ENCODE results near the gene CIITA. TPM values are rescaled to one million over a fixed set of nuclear protein-coding genes. Genes with fewer than 3 reads are reported as not detected.

Gene CIITA
- total and polyA plus RNA-seq, 8 donors = 1.8 to 39.7 (median 5.4) TPM

DNA sequence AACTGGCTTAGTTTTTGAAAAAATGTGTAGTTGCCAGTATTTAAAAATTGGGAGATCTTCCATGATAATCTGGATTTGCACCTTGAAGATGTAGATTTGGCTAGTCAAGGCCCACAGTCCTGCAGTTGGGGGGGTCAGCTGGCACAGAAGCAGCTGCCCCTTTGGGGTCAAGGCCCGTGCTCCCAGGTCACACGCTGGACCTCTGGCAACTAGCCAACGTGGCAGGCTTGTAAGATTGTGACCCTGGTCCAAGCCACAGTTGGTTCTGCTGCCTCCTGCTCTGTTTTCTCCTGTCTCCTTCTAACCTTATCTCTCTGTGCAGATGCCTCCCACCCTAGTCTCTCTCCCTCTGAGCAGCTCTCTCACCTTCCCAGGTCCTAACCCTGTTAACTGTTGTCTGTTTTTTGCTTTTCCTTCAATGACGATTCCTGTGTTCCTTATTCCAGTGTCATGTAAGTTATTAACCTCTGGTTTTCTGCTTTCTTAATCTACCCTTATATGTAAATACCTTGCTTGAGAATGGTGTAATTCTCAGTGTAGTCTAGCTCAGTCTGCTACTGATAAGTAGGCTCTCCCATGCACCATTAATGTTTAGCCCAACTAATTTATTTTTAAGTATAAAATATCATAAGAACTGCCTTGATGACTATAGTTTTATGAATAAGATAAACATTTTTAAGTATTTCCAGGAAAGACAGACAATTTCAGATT is 95.3 kb downstream of the CIITA start:
- DNase-seq (peak in 1 of 6 donors; percentile 46), ATAC-seq (no peak), FAIRE-seq (no peak)
- H3K4me3 ChIP-seq = no peak overlapping the region
- peaks cover 0 to 6% (median 0%) of the 10 kb centered on the region in 3 donors for H3K4me1 ChIP-seq
- TF ChIP-seq, protein P1, sequence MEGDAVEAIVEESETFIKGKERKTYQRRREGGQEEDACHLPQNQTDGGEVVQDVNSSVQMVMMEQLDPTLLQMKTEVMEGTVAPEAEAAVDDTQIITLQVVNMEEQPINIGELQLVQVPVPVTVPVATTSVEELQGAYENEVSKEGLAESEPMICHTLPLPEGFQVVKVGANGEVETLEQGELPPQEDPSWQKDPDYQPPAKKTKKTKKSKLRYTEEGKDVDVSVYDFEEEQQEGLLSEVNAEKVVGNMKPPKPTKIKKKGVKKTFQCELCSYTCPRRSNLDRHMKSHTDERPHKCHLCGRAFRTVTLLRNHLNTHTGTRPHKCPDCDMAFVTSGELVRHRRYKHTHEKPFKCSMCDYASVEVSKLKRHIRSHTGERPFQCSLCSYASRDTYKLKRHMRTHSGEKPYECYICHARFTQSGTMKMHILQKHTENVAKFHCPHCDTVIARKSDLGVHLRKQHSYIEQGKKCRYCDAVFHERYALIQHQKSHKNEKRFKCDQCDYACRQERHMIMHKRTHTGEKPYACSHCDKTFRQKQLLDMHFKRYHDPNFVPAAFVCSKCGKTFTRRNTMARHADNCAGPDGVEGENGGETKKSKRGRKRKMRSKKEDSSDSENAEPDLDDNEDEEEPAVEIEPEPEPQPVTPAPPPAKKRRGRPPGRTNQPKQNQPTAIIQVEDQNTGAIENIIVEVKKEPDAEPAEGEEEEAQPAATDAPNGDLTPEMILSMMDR (IDR thresholded peaks at IDR 0.05) = no peak
- intact Hi-C loops (cut with DNase I) = loop anchor here in 1 of 3 donors (5.0 kb wide), 2 partner anchors 285 to 385 kb away; partner anchors contain the start of gene SOCS1
- no peak overlapping the region for H3K27ac ChIP-seq
- no peaks in the 10 kb centered on the region for H3K27me3 ChIP-seq
- 40 to 42% methylated on average over 4 of the region's 4 CpGs for WGBS, 2 donors
- no peaks in the 10 kb centered on the region for H3K9me3 ChIP-seq
- H3K36me3 ChIP-seq = peaks cover 0 to under 1% (median 0%) of the 10 kb centered on the region in 3 donors

DNA sequence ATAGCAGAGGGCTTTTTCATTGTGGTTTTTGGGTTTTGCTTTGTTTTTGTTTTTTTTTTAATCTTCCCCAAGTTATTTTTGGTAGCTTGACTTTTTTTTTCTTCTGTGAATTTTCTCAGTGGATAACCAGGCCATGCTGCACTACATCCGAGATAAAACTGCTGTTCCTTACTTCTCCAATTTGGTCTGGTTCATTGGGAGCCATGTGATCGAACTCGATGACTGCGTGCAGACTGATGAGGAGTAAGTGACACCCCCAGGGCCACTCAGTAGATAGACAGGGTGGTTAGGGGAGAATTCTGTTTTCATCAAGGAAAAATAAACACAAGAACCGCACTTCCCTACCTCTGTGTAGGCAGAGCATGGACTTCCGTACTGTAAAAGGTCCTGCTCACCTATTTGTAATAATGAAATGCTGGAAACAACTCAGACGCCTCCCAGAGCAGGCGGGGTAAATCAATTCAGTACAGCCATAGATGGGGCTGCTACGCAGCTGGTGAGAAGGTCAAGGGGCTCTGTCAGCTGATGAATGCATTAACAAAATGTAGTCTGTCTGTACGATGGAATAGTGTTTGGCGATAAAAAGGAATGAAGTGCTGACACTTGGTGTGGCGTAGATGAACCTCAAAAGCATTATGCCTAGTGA is 95.9 kb downstream of the CIITA start:
- Histone ChIP-seq H3K4me3 (no peak overlapping the region), H3K4me1 (peaks cover 0 to 3% (median 0%) of the 10 kb centered on the region in 3 donors), H3K27ac (no peak overlapping the region), H3K27me3 (no peaks in the 10 kb centered on the region), H3K36me3 (peaks cover 0 to 7% (median 0%) of the 10 kb centered on the region in 3 donors), H3K9me3 (no peaks in the 10 kb centered on the region)
- intact Hi-C loops (cut with DNase I) = loop anchor here in 1 of 3 donors (5.0 kb wide), 2 partner anchors 284 to 384 kb away; partner anchors contain the start of gene SOCS1
- TF ChIP-seq, protein P1 (IDR thresholded peaks at IDR 0.05) = no peak
- ATAC-seq = no peak
- no peak for DNase-seq
- WGBS, 2 donors = 89 to 94% methylated on average over 12 of the region's 12 CpGs
- FAIRE-seq = no peak

DNA sequence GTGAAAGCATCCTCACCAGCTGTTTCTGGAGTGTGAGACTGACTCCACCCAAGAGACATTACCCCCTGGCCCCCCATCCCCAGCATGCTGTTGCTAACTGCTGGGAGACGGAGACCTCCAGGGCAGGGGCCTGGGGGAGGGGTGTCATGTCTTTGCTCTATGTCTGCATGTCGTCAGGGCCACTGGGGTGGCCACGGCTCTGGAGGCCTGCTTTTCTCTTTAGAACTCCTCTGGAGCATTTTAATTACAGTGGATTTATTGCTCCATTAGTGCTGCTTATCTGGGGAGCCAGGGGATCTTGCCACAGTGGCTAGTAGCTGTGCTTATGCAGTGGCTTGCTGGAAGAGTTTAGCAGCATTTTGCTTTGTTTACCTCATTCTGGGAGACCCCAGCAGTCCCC is 99.6 kb downstream of the CIITA start:
- DNase-seq (no peak), FAIRE-seq (no peak), ATAC-seq (no peak)
- H3K27ac ChIP-seq = no peak overlapping the region
- peaks cover 0 to 10% (median 0%) of the 10 kb centered on the region in 3 donors for H3K36me3 ChIP-seq
- TF ChIP-seq, protein P1 (IDR thresholded peaks at IDR 0.05) = no peak
- no peaks in the 10 kb centered on the region for H3K27me3 ChIP-seq
- H3K4me1 ChIP-seq = no peaks in the 10 kb centered on the region
- 76 to 97% methylated on average over 3 of the region's 3 CpGs for whole genome bisulfite sequencing, 2 donors
- intact Hi-C loops (cut with DNase I) = no loop called here
- no peaks in the 10 kb centered on the region for H3K9me3 ChIP-seq
- H3K4me3 ChIP-seq = no peak overlapping the region

DNA sequence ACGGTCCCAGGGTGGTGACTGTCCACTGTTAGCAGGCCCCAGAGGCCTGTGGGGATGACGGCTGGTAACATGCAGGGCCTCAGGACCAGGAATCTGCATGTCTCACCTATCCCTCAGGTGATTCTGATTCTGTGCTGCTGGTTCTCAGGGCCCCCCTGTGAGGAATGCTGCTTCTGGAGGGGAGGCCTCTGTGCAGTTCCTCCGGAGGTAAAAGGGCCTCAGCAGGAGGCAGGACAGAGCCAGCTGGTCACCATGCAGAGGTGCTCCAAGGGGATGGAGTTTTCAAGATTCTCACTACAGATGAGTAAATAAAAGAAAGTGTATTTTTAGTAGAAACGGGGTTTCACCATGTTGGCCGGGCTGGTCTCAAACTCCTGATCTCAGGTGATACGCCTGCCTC is 101.1 kb downstream of the CIITA start:
- Histone ChIP-seq H3K4me1 (no peaks in the 10 kb centered on the region), H3K4me3 (no peak overlapping the region), H3K9me3 (no peaks in the 10 kb centered on the region), H3K27me3 (no peaks in the 10 kb centered on the region), H3K36me3 (peaks cover 0 to 10% (median 0%) of the 10 kb centered on the region in 3 donors), H3K27ac (no peak overlapping the region)
- no peak for DNase-seq
- no peak for ATAC-seq
- TF ChIP-seq, protein P1 (IDR thresholded peaks at IDR 0.05) = no peak
- FAIRE-seq = no peak
- intact Hi-C loops (cut with DNase I) = no loop called here
- WGBS, 2 donors = 91 to 94% methylated on average over 6 of the region's 6 CpGs

Measured in pancreas (tissue), 10 donors.